GM12865 (cell line): ENCODE results near the gene STXBP5L.
"Not testable (repeated sequence)": the region's sequence is repeated elsewhere in the genome, so short reads cannot be mapped to it uniquely, and the experiment has no call there.

Experiments
- DNase-seq: peaks from one replicate; pipeline ENCODE4 v3.0.0; 2010; ENCODE audit warnings: low read depth
- H3K4me3 ChIP-seq: 2 replicates; pipeline ENCODE4 v1.5.1; 2011; ENCODE audit warnings: mild to moderate bottlenecking, low read depth, low read length, control low read depth
- TF ChIP-seq, protein P1 (sequence below): IDR thresholded peaks from 2 replicates; pipeline ENCODE4 v1.5.1; 2011; ENCODE audit warnings: low read length, control low read depth, low read depth, inconsistent platforms; ENCODE audit not compliant: insufficient read depth; ENCODE audit errors: missing control alignments

STXBP5L gene

DNA sequence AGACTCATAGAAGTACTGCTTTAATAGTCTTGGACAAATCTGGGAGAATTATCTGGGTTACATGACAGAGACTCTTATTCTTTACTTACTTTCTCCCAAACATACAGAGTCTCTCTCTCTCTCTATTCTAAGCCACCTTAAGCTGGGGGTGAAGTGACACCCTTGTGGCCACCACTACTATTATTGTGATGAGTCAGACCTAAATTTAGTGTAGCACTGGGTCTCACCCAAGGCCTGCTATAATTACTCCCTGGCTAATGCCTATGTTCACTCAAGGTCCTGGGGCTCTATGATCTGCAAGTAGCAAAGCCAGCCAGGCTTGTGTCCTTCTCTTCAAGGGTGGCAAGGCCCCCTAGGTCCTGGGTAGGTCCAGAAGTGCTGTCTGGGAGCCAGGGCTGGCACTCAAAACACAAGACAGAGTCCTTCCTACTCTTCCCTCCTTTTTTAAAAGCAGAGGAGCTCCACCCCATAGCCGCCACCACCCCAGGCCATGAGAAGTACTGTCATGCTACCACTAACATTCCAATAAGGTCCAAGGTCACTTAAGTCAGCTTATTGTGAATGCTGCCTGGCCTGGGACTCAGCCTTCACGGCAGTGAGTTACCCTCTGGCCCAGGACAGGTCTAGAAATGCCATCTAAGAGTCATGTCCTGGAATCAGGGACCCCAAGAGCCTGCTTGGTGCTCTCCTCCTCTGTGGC is 454.2 kb downstream of the STXBP5L start:
- H3K4me3 ChIP-seq: no peak overlapping the region
- TF ChIP-seq, protein P1, sequence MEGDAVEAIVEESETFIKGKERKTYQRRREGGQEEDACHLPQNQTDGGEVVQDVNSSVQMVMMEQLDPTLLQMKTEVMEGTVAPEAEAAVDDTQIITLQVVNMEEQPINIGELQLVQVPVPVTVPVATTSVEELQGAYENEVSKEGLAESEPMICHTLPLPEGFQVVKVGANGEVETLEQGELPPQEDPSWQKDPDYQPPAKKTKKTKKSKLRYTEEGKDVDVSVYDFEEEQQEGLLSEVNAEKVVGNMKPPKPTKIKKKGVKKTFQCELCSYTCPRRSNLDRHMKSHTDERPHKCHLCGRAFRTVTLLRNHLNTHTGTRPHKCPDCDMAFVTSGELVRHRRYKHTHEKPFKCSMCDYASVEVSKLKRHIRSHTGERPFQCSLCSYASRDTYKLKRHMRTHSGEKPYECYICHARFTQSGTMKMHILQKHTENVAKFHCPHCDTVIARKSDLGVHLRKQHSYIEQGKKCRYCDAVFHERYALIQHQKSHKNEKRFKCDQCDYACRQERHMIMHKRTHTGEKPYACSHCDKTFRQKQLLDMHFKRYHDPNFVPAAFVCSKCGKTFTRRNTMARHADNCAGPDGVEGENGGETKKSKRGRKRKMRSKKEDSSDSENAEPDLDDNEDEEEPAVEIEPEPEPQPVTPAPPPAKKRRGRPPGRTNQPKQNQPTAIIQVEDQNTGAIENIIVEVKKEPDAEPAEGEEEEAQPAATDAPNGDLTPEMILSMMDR: no peak
- DNase-seq: peak; percentile 24

DNA sequence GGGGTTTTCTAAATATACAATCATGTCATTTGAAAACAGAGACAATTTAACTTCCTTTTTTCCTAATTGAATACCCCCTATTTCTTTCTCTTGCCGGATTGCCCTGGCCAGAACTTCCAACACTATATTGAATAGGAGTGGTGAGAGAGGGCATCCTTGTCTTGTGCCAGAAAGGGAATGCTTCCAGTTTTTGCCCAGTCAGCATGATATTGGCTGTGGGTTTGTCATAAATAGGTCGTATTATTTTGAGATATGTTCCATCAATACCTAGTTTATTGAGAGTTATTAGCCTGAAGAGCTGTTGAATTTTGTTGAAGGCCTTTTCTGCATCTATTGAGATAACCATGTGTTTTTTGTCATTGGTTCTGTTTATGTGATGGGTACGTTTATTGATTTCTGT is 480.3 kb downstream of the STXBP5L start:
- H3K4me3 ChIP-seq, DNase-seq: not testable (repeated sequence)

DNA sequence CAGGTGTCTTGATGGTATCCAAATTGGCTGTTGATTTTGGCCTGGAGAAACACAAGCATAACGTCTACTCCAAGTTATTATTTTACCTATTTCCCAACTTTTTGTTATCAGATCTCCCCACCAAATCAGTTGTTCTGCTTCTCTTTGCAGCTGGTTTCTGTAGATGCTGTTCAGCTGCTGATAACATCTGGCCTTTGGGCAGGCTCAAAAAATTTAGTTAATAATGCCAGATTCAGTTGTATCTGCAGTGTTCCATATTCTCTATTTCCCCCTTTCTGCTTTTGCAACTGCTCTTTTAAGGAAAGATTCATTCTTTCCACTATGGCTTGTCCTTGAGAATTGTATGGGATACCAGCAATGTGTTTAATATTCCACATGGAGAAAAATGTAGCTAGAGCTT is 488.0 kb downstream of the STXBP5L start:
- not testable (repeated sequence) for H3K4me3 ChIP-seq

DNA sequence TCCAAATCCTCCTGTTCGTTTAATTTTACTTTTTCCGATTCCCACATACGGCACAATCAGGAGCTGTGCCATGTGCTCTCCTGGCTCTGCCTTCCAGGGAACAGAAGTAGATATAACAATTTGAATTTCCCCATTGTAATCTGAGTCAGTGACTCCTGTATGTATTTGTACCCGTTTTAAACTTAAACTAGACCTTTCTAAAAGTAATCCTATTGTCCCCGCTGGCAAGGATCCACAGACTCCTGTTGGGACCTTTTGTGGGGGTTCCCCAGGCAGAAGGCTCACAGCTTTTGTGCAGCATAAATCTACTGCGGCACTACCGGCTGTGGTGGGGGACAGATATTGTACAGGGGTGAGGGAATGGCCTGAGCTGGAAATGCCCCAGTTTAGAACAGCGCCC is 490.0 kb downstream of the STXBP5L start:
- not testable (repeated sequence) for DNase-seq, H3K4me3 ChIP-seq

More for the DNA sequence above, 488.0 kb downstream of the STXBP5L start:
- not testable (repeated sequence) for DNase-seq

DNA sequence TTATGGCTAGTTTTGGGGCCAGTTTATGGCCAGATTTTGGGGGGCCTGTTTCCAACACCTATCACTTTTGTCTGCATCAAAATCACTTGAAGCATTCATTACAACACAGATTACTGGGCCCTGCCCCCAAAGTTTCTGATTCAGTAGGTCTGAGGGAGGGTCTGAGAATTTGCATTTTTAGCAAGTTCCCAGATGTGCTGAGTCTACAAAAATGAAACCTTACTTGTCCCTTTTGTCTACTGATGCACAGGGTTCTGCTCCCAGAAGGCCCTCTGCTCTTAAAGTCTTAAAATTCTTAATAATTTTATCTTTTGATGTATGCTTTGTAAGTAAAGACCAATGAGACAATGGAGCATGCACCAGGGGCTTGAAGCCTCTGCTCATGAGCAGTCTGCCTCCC is 491.8 kb downstream of the STXBP5L start:
- no peak overlapping the region for H3K4me3 ChIP-seq
- no peak for DNase-seq
- TF ChIP-seq, protein P1: no peak

DNA sequence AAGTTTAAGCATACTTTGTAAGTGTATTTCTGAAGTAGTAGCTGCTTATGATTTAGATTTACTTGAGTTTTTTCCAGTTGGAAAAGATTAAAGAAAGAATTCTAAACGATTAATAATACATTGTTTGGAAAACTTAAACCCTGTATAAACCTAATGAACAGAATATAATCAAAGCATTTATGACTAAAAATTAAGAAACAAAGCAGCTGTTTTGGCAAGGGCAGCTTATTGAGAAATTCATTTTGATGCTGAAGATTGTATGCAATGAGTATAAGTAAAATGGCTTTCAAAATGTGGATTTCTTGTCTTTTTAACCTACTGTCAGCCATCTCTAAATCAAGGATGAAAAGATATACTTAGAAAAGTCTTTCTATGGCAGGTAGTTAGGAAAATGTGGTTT is 497.6 kb downstream of the STXBP5L start:
- DNase-seq: no peak
- TF ChIP-seq, protein P1: no peak
- H3K4me3 ChIP-seq: no peak overlapping the region

DNA sequence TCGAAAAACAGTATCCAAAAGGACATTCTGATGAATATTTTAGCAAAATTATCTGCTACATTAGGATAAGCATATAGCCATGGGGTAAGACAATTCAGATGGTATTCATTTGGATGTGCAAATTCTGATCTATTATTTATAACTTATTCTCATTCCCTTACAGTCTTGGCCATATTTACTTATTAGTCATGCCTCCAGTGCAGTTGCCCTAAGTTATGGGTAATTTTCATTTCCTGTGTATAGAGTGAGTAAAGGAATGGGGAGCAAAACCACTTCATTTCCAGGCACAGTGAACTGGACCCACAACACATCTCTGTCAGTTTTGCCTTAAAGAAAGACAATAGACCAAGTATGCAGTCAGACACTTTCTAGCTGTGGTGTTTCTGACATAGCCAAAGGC is 503.5 kb downstream of the STXBP5L start:
- no peak overlapping the region for H3K4me3 ChIP-seq
- TF ChIP-seq, protein P1: no peak
- no peak for DNase-seq

DNA sequence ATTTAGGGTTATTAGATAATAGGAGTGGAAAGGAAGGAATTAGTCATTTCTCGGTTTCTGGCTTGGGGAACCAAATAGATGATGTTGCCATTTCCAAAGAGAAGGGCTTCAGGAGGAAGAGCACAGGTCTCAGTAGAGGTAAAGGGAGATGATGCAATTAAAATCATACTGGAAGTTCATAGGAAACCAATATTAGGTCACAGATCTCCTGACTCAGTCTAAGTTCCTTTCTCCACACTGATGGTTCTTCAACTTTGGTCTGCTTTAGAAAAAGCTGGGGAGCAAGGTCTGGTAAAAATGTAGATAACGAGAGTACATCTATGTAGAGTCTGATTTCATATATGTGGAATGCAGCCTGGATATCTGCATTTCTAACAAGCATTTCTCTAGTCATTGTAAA is 506.9 kb downstream of the STXBP5L start:
- DNase-seq: no peak
- H3K4me3 ChIP-seq: no peak overlapping the region
- TF ChIP-seq, protein P1: no peak
